ENCODE measurements around the gene C1QTNF4.
"Not testable (repeated sequence)": the region's sequence is repeated elsewhere in the genome, so short reads cannot be mapped to it uniquely, and the experiment has no call there.

The C1QTNF4 gene

GRCh38 chr11:47570651-47571356 is 23.4 kb downstream of the C1QTNF4 start:
- TF ChIP-seq CTCF (conservative IDR thresholded peaks at IDR 0.05; ENCODE audit: control insufficient read depth, insufficient read depth, low read depth, low read length), result no peak
- H3K4me3 ChIP-seq (ENCODE audit: control insufficient read depth, low read depth, low read length), result no peak overlapping the region
- DNase-seq (ENCODE audit: low read depth), result no peak

- no peak overlapping the region for H3K4me3 ChIP-seq (ENCODE audit: control insufficient read depth, low read depth, low read length)
- TF ChIP-seq CTCF (conservative IDR thresholded peaks at IDR 0.05; ENCODE audit: control insufficient read depth, insufficient read depth, low read depth, low read length), result no peak
- no peak for DNase-seq (ENCODE audit: low read depth)
These were observed 24.6 kb downstream of the C1QTNF4 start for GRCh38 chr11:47569646-47570045.

- peak overlapping the region; percentile 83 for H3K4me3 ChIP-seq (ENCODE audit: control insufficient read depth, low read depth, low read length)
- no peak for TF ChIP-seq CTCF (conservative IDR thresholded peaks at IDR 0.05; ENCODE audit: control insufficient read depth, insufficient read depth, low read depth, low read length)
- DNase-seq (ENCODE audit: low read depth), result no peak
These were observed 28.0 kb downstream of the C1QTNF4 start for GRCh38 chr11:47566149-47566698.

GRCh38 chr11:47565340-47566148 is 28.7 kb downstream of the C1QTNF4 start, which contains the start of gene PTPMT1:
PTPMT1 (plus strand) TSS chr11:47565599; CDS start chr11:47565623, 24 bp downstream.
- peak; percentile 54 for DNase-seq (ENCODE audit: low read depth)
- no peak for TF ChIP-seq CTCF (conservative IDR thresholded peaks at IDR 0.05; ENCODE audit: control insufficient read depth, insufficient read depth, low read depth, low read length)
- H3K4me3 ChIP-seq (ENCODE audit: control insufficient read depth, low read depth, low read length), result peak within 1 kb of the TSS; percentile 83

- no peak for TF ChIP-seq CTCF (conservative IDR thresholded peaks at IDR 0.05; ENCODE audit: control insufficient read depth, insufficient read depth, low read depth, low read length)
- H3K4me3 ChIP-seq (ENCODE audit: control insufficient read depth, low read depth, low read length), result peak overlapping the region; percentile 83
- DNase-seq (ENCODE audit: low read depth), result no peak
These were observed 29.3 kb downstream of the C1QTNF4 start for GRCh38 chr11:47564933-47565339.

- not testable (repeated sequence) for DNase-seq (ENCODE audit: low read depth); H3K4me3 ChIP-seq (ENCODE audit: control insufficient read depth, low read depth, low read length)
These were observed 29.8 kb downstream of the C1QTNF4 start for GRCh38 chr11:47564366-47564765.

- H3K4me3 ChIP-seq (ENCODE audit: control insufficient read depth, low read depth, low read length); DNase-seq (ENCODE audit: low read depth): not testable (repeated sequence)
These were observed 31.8 kb downstream of the C1QTNF4 start for GRCh38 chr11:47562393-47562792.

All from fibroblast of mammary gland (primary cell).